Suprapubic skin (tissue), 3 donors: Measurements from ENCODE around the gene PRCD.

Experiments used
- EP300 ChIP-seq: sonication (generic); formaldehyde crosslinking; IDR thresholded peaks from one replicate; pipeline ENCODE4 v1.6.1; 2017; ENCODE audit warnings: antibody characterized with exemption
- POLR2A ChIP-seq, 2 donors: fragments of 450-650 bp; IDR thresholded peaks; one replicate each; pipeline ENCODE4 v1.6.1; 2017; ENCODE audit warnings: antibody characterized with exemption in 2 of 2, mild to moderate bottlenecking in 2 of 2, moderate library complexity in 2 of 2
- TF ChIP-seq, protein P1 (sequence below), 2 donors: fragments of 200-600 bp in 1 of 2; fragments of 450-650 bp in 1 of 2; sonication (generic) in 1 of 2; IDR thresholded peaks; one replicate each; pipeline ENCODE4 v1.5.1; 2016 to 2019; ENCODE audit warnings: antibody characterized with exemption in 2 of 2, mild to moderate bottlenecking in 1 of 2, moderate library complexity in 1 of 2

DNA sequence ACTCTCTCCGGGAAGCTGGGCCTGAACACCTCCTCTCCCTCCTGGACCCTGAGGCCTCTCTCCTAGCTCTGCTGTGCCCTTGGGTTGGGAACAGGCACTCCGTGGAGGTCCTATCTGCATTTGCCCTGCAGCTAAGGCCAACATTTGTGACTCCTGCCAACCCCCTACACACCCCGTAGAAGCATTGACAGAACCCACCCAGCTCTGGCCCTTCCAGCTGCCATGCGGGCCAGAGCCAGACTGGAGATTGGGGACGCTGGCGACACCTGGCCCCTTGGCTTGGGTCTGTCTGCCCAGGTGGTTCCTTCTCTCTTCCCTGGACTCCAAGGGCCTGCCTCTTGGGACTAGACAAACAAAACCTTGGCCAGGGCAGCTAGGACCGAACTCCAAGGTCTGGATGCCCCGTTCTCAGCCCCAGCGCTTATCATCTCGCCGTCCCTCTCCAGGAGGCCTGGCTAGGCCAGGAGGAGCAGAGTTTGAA lies 38.0 kb upstream of the PRCD start:
- TF ChIP-seq, protein P1, sequence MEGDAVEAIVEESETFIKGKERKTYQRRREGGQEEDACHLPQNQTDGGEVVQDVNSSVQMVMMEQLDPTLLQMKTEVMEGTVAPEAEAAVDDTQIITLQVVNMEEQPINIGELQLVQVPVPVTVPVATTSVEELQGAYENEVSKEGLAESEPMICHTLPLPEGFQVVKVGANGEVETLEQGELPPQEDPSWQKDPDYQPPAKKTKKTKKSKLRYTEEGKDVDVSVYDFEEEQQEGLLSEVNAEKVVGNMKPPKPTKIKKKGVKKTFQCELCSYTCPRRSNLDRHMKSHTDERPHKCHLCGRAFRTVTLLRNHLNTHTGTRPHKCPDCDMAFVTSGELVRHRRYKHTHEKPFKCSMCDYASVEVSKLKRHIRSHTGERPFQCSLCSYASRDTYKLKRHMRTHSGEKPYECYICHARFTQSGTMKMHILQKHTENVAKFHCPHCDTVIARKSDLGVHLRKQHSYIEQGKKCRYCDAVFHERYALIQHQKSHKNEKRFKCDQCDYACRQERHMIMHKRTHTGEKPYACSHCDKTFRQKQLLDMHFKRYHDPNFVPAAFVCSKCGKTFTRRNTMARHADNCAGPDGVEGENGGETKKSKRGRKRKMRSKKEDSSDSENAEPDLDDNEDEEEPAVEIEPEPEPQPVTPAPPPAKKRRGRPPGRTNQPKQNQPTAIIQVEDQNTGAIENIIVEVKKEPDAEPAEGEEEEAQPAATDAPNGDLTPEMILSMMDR (IDR thresholded peaks at IDR 0.05): no peak
- TF ChIP-seq EP300: no peak
- no peak for TF ChIP-seq POLR2A (IDR thresholded peaks at IDR 0.05)
